Fibroblast of skin of right quadriceps (primary cell): ENCODE measurements around the gene TMPRSS15.

ENCODE experiments used
- DNase-seq: peaks from one replicate; pipeline ENCODE4 v3.0.0-alpha.2; 2013

TMPRSS15 gene

DNA sequence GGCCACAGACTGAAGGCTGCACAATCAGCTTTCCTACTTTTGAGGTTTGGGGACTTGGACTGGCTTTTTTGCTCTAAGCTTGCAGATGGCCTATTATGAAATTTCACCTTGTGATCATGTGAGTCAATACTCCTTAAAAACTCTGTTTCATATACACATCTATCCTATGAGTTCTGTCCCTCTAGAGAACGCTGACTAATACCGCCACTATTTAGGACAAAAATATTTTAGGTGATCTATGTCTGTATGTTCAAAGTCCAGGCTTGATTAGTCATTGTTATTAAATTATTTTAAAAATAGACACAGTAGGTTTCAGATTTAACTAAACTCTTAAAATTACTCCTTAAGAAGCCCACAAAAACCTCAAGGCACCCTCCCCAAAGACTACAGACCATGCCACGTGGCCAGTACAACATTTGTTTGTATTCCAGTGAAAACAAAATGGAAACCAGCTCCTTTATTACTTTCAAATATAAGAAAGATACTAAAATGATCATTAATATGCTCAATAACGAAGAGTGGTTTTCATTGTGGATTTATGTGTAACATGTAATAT lies 63.1 kb downstream of the TMPRSS15 start:
- DNase-seq, result peak; percentile 85

DNA sequence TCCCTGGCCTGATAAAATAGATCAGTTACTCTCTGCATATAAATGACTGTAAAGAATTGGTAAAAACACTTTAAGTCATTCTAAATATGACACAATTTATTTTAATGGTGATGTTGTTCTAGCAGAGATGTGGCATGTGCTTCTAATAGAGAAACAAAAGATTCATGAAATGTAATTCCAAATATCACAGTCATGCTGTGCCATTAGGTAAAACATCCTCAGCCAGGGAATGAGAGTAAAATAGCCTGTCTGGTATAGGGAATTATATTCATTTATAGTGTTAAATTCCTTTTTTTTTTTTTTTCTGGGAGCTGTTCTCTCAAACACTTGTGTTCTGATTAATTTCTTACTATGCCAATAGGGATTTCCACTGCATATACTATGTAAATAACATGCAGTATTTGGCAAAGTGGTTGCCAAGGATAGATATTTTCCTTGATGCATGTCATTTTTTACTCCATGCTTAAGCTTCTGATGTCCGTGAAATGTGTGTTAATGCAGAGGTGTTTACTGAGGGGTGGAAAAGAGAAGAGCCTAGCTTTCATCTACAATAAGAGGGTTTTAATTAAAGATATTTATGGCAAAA lies 67.8 kb downstream of the TMPRSS15 start:
- DNase-seq, result no peak

DNA sequence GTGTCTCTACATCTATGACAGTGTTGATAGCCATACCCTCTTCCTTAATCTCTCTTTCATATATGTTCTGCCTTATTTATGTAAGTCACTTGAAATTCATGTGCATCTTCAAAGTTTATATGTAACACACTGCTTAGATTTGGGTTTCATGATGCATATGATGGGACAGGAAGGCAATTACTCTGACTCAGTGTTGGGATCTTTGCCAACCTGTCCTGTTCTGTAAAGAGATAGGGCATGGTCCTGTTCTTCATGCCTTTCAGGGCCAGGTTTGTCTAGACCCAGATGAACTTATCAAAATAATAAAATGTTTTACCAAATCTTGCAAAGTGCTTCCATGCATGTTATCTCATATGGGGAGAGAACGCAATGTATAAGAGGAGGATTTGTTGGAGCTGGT lies 69.5 kb downstream of the TMPRSS15 start:
- peak; percentile 54 for DNase-seq

DNA sequence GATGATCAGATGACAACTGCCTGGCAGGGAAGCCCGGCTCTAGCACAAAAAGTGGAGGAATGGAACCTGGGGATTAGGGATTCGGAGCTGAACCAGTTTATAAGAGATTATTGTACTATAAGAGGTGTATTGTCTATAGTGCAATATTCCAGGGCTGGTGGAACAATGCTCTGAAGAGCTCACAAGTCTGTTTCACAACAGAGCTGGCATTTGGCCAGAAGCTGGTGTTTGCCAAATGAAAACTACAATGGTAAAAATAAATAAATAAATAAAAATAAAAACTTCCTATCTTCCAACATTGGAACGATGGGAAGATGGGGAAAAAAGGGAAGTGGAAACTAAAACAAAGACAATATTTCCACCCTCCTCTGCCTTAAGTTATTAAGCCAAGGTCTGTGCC lies 85.4 kb downstream of the TMPRSS15 start:
- no peak for DNase-seq

DNA sequence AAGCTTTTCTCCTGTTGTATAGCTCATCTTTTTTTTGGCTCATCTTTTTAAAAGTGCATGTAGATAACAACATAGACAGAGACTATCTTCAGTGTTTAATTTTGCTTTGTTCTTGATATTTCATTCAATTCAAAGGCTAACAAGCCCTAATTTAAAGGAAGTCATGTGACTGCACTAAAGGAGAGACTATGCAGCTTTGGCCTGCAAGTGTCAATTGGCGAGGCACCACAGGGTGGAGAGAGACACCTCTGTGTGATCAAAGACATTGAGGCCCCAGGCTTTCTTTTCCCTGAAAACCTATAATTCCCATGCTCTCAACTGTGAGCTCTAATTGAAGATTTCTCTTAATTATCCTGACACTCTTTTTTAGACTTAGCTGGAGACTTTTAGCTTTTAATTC lies 105.4 kb downstream of the TMPRSS15 start:
- no peak for DNase-seq

DNA sequence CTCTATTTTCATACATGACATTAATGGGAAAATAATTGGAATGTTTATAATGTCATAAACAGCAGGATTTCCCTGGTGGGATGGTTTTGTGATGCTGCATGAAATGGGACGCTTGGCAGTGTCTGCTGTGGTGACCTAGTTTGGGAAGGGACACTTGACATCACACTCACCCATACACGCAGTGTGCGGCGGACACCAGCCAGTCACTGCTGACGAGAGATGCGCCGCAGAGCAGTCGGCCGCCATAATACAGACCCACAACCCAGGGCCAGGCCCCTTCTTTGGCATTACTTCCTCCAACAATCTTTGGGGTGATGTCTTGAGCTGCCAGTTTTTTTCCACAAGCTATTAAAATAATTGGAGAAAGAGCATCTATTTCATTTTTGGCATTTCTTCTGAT lies 109.5 kb downstream of the TMPRSS15 start:
- no peak for DNase-seq

DNA sequence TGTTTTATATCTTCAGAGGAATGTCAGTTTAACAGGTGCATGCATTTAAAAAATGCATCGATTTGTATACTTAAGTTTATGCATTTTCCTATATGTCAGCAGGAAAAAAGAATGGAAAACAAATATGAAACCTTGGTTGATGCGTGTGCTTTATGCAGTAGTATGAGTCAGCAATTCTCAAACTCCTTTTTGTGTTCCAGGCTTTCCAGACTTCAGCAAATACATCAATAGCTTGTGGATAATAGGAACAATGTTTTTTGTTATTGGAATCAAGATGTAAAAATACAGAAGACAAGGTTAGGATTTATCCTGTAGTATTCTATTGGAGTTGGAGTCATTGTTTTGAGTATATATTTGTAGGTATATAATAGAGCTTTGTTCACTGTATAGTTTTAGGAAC lies 113.7 kb downstream of the TMPRSS15 start:
- DNase-seq, result no peak

DNA sequence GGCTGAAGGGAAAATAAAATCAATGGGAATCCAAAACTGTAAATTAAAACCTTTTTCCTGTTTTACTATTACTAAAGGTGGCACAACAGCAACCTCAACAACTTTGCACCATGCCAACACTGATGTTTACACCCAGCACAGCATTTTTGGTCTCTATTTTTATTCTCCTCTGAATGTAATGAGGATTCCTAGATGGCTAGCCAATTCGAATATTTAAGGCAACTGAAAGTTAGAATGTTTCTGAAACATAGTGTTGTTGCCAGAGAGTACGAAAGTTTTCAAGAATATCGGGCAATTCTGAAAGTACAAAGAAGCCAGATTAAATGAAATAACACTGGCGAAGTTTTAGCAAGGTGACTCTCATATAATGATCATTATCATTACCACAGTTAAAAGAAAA lies 118.2 kb downstream of the TMPRSS15 start:
- no peak for DNase-seq

DNA sequence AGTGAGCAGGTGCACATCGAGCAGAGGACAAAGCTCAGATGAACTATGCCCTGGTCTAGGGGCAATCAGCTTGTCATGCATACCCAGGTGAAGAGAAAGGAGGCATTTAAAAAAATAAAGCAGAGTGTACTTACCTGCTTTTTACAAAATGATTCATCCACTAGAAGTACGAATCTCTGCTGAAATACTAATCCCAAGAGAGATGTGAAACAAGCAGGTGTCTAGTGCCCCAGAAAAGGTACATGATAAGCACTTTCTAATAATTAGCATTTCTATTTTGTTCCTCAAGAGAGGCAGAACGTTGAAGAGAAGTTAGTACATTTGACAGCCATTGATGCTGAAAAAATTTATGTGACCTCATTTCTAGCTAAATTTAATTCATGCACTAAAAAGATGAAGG lies 127.8 kb downstream of the TMPRSS15 start:
- DNase-seq, result no peak

DNA sequence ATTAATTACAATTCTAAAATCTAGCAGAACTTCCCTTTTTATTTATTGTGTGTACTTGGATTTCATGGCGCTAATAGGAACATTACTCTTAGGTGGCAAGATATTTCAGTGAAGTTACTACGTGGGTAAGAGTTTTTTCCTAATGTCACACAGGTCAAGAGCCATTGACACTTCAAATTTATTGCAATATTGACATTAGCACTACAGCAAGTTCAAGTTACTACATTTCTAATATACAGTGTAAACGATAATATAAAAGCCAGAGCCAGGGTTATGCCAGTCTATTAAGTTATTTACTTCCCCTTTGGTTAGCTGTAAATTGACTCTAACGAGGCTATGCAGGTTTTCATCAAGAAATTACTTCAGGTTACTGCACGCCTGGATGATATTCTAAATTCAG lies 129.2 kb downstream of the TMPRSS15 start:
- DNase-seq, result no peak

DNA sequence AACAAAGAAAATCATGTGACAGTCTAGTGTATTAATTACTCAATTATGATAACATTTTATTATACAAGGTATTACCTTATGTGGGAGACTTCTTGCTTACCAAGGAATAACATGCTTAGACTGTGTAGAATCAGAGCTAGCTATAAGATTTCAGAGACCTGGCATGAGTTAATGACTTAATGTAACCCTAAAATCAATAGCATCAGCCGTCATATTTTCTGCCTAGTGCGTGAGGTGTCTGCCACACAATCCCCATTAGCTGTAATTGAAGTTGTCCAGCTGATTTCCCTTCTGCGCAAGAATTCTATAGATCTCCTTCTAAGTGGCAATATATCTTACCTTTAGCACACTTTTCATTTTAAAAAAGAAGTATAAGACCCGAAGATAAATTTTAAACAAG lies 130.2 kb downstream of the TMPRSS15 start:
- DNase-seq, result no peak

DNA sequence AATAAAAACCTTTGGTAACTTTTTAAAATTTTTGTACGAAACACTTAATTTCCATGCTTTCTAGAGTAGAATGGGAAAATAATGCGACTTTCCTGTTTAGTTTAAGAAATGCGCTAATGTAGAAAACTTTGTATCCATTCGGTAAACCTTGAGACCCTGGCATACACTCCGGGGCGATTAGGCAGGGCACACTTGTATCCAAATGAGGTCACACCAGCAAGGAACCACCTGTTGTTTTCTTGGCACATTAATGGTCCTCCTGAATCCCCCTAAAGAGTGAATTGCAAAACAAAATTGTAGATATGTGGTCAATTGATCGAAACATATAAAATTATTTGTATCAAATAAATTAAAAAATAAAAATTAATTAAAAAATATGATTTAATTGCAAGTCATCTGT lies 133.7 kb downstream of the TMPRSS15 start:
- no peak for DNase-seq

DNA sequence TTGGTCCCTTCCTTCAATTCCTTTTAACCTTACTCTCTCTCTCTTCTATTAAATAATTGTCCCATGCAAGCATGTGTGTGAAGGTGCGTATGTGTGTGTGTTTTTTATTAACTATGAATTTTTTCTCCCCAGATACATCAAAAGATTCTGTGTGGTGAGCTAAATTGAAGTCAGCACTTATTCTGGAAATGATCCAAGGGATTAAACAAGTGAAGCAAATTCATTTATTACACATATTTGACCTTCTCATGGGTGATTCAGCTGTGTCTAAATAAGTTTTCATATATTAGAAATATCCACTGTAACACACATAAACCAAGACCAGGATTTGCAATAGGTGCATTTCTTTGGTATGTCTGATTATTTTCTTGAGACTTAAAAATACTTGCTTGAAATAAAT lies 134.7 kb downstream of the TMPRSS15 start:
- no peak for DNase-seq

DNA sequence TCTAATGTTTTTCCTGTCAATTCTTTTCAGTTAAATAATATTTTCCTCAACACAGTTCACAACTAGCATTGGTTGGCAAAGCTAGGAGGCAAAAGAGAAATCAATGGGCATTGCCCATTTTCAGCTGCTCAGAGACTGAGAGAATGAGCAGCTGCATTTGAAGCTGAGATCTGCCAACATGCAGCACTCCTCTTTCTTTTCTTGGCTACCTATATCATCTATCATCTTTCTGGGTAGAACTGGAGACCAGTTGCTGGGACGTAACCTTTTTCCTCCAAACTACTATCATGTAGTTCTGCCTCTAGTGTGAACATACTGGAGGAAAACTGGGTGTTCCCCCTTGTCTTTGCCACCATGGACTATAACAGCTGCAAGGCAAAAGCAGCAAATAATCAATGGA lies 136.1 kb downstream of the TMPRSS15 start:
- no peak for DNase-seq

DNA sequence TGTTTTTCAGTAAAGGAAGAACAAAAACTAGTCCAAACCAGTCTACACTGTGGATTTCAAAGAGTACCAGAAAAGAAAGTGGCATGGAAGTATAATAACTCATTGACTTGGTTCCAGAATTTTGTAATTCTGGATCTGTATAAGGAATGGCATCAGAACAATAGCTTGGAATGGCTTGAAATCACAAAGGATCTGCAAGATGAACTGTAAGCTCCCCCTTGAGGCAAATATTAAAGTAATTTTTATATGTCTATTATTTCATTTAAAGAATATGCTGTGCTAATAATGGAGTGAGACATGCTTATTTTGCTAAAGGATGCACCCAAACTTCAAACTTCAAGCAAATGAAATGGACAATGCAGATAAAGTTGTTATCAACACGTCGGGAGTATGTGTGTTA lies 137.6 kb downstream of the TMPRSS15 start:
- no peak for DNase-seq

DNA sequence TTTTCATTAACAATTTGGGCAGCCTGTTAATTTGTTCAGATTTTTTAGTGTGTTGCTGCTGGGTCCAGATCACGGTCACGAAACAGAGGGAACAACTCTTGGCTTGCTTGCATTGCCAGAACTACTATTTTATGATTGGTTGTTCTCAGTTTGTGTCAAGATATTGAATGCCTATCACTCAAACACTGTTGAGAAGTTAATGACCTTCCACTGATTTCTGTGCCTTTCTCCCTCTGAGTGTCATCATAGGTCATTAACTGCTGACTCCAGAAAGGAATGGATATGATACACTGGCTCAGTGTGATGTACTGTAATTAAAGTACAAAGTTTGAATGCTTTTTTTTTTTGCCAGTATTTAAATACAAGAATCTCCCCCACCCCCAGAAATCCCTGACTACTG lies 149.8 kb downstream of the TMPRSS15 start:
- no peak for DNase-seq

DNA sequence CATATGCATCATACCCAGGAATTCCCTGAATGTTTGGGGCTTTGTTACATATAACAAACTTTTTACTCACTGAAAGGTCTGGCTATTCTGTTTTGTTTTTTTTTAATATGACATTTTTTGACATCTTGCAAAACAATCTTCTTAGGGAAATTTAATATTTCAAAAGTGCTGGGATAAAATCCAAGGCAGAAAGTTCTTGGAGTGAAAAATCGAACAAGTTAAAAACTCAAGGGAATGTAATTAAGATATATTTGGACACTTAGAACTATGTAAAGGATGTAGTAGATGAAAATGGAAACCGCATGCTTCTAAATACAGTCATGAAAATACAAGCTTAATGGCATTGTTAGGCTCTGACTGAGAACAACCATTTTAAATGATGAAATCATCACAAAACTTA lies 150.4 kb downstream of the TMPRSS15 start:
- peak; percentile 61 for DNase-seq

DNA sequence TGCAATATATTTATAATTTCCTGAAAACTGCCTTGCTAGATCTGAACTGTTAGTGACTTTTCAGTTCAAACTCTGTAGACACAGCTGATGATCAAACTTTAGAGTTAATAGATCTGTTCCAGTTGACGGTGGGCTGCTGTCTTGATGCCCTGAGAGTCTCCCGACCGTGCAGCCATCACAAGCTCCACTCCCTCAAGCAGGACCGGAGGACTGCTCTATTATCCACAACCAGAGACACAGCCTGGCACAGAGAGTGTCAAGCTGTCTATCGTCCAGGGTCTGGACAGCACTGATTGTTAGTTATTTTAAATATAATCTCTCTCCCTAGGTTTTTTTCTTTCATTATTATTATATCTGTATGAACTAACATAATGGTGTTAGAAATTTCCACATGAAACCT lies 150.9 kb downstream of the TMPRSS15 start:
- DNase-seq, result peak; percentile 1

DNA sequence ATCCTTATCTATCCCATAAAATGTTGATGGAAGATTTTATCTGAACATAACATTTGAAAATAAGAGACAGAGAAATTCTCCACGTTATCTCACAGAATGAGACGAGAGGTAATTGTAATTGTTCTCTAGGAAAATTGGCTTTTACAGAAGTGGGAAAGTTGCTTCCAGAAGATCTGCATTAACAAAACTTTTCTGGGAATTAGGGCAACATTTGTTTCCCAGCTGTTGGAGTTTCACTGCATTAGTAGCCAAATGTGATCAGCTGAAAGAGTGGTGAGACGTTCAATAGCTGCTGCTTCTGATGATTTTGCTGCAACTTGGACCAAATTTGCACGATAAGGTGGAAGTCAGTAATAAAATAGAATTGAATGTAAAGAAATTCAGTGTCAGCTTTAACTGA lies 151.3 kb downstream of the TMPRSS15 start:
- no peak for DNase-seq

DNA sequence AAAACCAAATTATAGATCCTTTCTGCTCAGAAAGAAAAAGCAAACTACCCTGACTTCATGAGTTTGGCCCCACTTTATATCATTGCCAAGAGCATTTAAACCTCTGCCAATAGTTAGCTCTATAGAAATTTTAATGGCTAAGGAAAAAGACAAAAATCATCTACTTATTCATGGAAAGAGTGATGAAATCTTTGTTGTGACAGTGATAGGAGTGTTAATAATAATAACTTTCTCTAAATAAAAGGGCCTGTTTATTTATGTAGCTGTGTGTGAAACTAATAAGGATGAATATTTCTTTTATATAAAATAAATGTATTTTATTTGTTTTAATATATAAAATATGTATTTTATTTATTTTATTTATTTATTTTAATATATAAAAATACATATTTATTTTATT lies 152.5 kb downstream of the TMPRSS15 start:
- no peak for DNase-seq

DNA sequence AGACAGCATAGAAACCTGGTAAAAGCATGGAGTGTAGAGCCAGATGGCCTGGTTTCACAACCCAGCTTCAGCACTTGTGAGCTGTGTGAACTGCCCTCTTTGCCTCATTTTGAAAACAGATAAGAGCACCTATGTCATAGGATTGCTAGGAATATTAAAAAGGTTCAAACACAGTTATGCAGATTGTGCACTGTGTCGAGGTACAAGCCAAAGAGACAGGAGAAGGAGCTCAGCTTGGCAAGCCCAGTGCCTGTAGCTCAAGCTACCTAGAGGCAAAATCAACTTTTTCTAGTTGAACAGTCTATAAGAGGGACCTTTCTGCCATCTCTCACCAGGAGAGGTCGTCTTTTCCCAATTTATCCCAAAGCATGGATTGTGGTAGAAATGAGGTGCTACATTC lies 153.9 kb downstream of the TMPRSS15 start:
- no peak for DNase-seq

DNA sequence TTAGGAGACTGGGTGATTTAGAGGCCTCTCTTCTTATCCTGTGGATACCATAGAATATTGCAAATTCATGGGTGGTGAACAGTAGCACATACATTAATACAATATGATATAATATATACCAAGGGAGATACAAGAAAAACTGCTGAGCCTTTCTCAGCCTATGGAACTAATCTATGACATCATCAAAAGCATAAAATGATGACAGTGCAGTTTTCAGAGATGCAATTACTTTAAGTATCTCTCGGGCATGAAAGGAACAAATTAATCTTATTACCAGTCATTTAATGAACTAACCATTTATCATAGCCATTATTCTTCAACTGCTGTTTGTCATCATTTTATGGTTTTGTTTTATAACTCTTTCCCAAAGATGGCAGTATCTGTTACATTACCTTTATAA lies 155.4 kb downstream of the TMPRSS15 start:
- no peak for DNase-seq

DNA sequence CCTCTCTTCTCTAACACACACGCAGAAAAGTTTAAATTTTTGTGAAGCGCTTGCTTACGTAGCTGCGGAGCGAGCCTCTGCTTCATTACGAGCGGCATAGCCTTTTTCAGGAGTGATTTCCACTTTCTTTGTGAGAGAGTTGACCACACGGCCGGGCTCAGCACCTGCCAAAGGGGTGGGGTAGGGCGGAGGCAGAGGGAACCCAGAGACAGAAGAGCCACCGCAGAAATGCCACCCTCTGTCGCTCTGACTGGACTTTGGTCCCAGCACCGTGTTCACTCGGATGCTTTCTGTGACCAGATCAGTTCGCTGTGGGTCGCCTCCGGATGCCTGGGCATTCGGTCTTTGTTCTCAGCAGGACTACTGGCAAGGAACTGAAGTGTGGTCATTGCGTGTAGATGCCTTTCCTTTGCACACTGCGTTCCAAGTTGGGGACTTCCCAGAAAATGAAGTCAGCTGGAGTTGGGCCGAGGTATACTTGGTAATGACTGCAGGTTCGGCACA lies 158.1 kb downstream of the TMPRSS15 start:
- DNase-seq, result no peak

DNA sequence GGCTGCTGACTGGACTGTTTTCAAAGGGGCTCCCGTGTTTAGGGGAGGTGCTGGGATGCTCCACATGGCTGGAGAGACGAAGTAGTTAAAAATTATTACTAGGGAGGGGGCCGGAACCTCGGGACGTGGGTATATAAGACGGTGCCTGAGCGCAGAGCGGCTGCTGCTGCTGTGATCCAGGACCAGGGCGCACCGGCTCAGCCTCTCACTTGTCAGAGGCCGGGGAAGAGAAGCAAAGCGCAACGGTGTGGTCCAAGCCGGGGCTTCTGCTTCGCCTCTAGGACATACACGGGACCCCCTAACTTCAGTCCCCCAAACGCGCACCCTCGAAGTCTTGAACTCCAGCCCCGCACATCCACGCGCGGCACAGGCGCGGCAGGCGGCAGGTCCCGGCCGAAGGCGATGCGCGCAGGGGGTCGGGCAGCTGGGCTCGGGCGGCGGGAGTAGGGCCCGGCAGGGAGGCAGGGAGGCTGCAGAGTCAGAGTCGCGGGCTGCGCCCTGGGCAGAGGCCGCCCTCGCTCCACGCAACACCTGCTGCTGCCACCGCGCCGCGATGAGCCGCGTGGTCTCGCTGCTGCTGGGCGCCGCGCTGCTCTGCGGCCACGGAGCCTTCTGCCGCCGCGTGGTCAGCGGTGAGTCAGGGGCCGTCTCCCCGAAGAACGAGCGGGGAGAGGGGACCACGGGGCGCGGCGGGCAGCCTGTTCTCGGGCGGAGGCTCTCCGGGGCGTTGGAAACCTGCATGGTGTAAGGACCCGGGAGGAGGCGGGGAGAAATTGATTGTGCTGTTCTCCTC lies 158.7 kb downstream of the TMPRSS15 start, which contains the start of gene CHODL:
Gene CHODL, plus strand, starts transcription at position 163 of the 793 bp plus-strand sequence. Its CDS starts 391 bp downstream, at position 554.
- peak; percentile 5 for DNase-seq
